Glutamatergic neuron (in vitro differentiated cells): ENCODE measurements around the gene MSI2. TPM values are rescaled to one million over a fixed set of nuclear protein-coding genes. Genes with fewer than 3 reads are reported as not detected.

Experiments
- DNase-seq: peaks from one replicate; pipeline ENCODE4 v3.0.0; 2022
- H3K27ac Mint-ChIP-seq: one replicate; pipeline ENCODE4 v1.8.0; 2020; ENCODE audit warnings: mild to moderate bottlenecking, mixed read lengths, inconsistent platforms; ENCODE audit not compliant: unreplicated experiment
- H3K27me3 Mint-ChIP-seq: one replicate; pipeline ENCODE4 v1.8.0; 2020; ENCODE audit warnings: mild to moderate bottlenecking, moderate library complexity, mixed read lengths, inconsistent platforms; ENCODE audit not compliant: unreplicated experiment
- H3K36me3 Mint-ChIP-seq: one replicate; pipeline ENCODE4 v1.8.0; 2020; ENCODE audit warnings: mild to moderate bottlenecking, mixed read lengths, inconsistent platforms; ENCODE audit not compliant: unreplicated experiment
- H3K4me1 Mint-ChIP-seq: one replicate; pipeline ENCODE4 v1.8.0; 2020; ENCODE audit warnings: mild to moderate bottlenecking, low read depth, mixed read lengths, inconsistent platforms; ENCODE audit not compliant: unreplicated experiment
- H3K4me3 Mint-ChIP-seq: one replicate; pipeline ENCODE4 v1.8.0; 2020; ENCODE audit warnings: mild to moderate bottlenecking, mixed read lengths, inconsistent platforms; ENCODE audit not compliant: unreplicated experiment
- H3K9me3 Mint-ChIP-seq: one replicate; pipeline ENCODE4 v1.8.0; 2020; ENCODE audit warnings: mild to moderate bottlenecking, moderate library complexity, mixed read lengths, inconsistent platforms; ENCODE audit not compliant: unreplicated experiment
- CTCF ChIP-seq: fragments of 200-600 bp; sonication (generic); IDR thresholded peaks from one replicate; pipeline ENCODE4 v1.5.0; 2021; ENCODE audit not compliant: partially characterized antibody, unreplicated experiment
- total RNA-seq: library from RNA; stranded (reverse); fragmentation: NEBNext Ultra II Directional; extraction: Animal tissue kit (Norgen Biotek cat#: 25700); gene quantifications from one replicate; pipeline ENCODE4 v1.2.1, GENCODE V29; 2021; ENCODE audit not compliant: unreplicated experiment

Gene MSI2
- total RNA-seq, 1 donor from 2014 or later, result 141 TPM

GRCh38 chr17:57273490-57273889, 17.2 kb downstream of the MSI2 start:
- Mint-ChIP-seq H3K9me3 (peaks cover 7% of the 10 kb centered on the region), H3K27me3 (peaks cover 3% of the 10 kb centered on the region), H3K27ac (no peak overlapping the region)

GRCh38 chr17:57274162-57274561, 17.8 kb downstream of the MSI2 start:
- peaks cover 5% of the 10 kb centered on the region for H3K27me3 Mint-ChIP-seq
- H3K36me3 Mint-ChIP-seq, result no peaks in the 10 kb centered on the region

More at GRCh38 chr17:57273490-57273889, 17.2 kb downstream of the MSI2 start:
- peaks cover 36% of the 10 kb centered on the region for H3K4me1 Mint-ChIP-seq
- H3K4me3 Mint-ChIP-seq, result no peak overlapping the region
- no peaks in the 10 kb centered on the region for H3K36me3 Mint-ChIP-seq
- no peak for DNase-seq
- no peak for TF ChIP-seq CTCF

DNA sequence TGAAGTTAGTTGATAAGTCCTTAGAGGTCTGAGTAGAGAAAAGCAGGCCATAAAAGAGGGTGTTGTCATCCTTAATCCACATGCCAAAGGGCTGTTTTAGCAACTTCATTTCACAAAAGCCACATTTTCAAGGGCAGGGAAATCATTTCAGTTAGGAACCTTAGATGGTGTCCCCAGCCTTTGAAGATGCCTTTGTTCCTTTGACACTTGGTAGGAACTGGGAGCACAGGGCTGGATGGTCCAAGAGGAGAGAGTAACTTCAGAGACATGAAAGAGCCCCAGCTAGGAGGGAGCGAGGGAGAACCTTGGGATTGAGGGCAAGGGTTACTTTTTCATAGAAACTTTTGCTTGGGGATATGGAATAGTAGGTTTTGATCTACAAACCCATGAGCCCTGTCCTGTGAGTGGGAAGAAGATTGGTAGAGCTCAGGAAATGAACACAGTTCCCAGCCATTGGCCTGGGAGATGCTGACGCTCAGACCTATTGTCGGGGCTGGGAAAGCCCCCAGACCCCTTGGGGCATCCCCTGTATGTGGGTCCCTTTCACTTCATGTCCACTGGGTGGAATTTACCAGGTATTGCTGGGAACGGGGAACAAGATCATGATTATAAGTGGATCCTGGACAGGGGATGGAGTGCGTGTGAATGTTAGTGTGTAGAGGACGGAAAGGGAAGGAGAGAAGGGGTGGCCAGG, 18.9 kb downstream of the MSI2 start:
- Mint-ChIP-seq H3K27me3 (peaks cover 5% of the 10 kb centered on the region), H3K27ac (no peak overlapping the region), H3K36me3 (peaks cover 5% of the 10 kb centered on the region), H3K4me3 (no peak overlapping the region), H3K9me3 (peaks cover 7% of the 10 kb centered on the region), H3K4me1 (peaks cover 33% of the 10 kb centered on the region)
- TF ChIP-seq CTCF, result no peak
- DNase-seq, result no peak

More at GRCh38 chr17:57274162-57274561, 17.8 kb downstream of the MSI2 start:
- H3K4me1 Mint-ChIP-seq, result peaks cover 36% of the 10 kb centered on the region
- no peak overlapping the region for H3K27ac Mint-ChIP-seq
- H3K9me3 Mint-ChIP-seq, result peaks cover 7% of the 10 kb centered on the region
- no peak for DNase-seq
- H3K4me3 Mint-ChIP-seq, result no peak overlapping the region
- no peak for TF ChIP-seq CTCF

DNA sequence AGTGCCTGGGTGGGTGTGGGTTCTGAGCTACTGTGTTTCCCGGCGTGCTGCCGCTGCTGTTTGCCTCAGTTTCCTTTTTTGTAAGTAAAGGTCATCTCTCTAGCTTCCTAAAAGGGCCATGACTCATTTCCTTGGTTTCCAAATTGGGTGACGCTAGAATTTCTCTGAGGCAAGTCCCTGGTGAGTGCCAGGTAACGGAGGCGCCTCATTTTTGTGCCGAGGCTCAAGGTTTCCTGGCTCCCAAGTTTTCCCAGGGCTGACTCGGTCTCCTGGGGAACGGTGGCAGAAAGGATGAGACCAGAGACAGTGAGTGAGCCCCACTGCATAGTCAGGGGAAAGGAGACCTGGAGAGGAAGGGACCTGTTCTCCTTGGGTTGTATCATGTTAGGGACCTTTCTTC, 20.3 kb downstream of the MSI2 start:
- peaks cover 13% of the 10 kb centered on the region for H3K36me3 Mint-ChIP-seq
- DNase-seq, result no peak
- peaks cover 27% of the 10 kb centered on the region for H3K4me1 Mint-ChIP-seq

More for the DNA sequence above, 20.3 kb downstream of the MSI2 start:
- Mint-ChIP-seq H3K9me3 (peaks cover 7% of the 10 kb centered on the region), H3K4me3 (no peak overlapping the region), H3K27me3 (peaks cover 5% of the 10 kb centered on the region), H3K27ac (no peak overlapping the region)
- no peak for TF ChIP-seq CTCF
